Fibroblast of mammary gland (primary cell): ENCODE measurements around the gene RAB11A.

Source experiments
- DNase-seq: peaks from one replicate; pipeline ENCODE4 v3.0.0-alpha.2; 2010; ENCODE audit warnings: low read depth
- H3K4me3 ChIP-seq: 2 replicates; pipeline ENCODE4 v1.5.1; 2011; ENCODE audit warnings: low read depth, mild to moderate bottlenecking, low read length, moderate library complexity; ENCODE audit not compliant: control insufficient read depth
- TF ChIP-seq, protein P1 (sequence below): conservative IDR thresholded peaks from 2 replicates; pipeline ENCODE4 v1.5.1; 2011; ENCODE audit warnings: low read depth, low read length, inconsistent platforms; ENCODE audit not compliant: control insufficient read depth, insufficient read depth

The RAB11A gene

DNA sequence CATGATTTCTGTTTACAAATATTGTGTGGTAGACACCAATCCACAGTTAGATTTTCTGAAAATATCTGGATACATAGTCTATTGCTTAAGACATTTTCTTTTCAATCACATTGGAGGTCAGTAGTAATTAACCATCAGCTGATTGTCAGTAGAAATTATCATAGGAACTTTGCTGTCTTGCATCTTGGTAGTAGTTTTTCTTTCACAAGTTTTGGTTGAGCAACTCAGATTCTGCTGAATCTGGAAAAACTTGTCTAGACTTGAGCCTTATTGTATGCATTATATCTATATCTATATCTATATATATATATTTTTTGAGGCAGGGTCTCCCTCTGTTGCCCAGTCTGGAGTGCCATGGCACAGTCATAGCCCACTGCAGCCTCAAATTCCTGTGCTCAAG lies 4.0 kb downstream of the RAB11A start:
- H3K4me3 ChIP-seq, result no peak overlapping the region
- DNase-seq, result no peak
- TF ChIP-seq, protein P1, sequence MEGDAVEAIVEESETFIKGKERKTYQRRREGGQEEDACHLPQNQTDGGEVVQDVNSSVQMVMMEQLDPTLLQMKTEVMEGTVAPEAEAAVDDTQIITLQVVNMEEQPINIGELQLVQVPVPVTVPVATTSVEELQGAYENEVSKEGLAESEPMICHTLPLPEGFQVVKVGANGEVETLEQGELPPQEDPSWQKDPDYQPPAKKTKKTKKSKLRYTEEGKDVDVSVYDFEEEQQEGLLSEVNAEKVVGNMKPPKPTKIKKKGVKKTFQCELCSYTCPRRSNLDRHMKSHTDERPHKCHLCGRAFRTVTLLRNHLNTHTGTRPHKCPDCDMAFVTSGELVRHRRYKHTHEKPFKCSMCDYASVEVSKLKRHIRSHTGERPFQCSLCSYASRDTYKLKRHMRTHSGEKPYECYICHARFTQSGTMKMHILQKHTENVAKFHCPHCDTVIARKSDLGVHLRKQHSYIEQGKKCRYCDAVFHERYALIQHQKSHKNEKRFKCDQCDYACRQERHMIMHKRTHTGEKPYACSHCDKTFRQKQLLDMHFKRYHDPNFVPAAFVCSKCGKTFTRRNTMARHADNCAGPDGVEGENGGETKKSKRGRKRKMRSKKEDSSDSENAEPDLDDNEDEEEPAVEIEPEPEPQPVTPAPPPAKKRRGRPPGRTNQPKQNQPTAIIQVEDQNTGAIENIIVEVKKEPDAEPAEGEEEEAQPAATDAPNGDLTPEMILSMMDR, result no peak

DNA sequence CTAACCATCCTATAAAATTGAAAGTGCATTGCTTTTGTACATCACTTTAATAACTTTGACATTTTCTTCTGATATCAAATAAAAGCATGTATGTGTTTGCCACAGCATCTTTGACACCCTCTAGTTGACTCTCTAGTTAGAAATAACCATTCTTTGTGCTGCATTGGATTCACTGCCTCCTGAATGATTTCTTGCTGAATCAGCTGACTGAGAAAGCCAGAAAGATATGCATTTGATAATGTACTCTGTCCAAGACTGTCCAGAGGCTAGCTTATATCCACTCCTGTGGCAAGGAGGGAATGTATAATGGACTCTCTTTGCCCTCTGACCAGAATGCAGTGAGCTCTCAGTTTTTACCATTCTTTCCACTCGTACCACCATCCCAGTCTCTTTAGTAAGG lies 6.2 kb downstream of the RAB11A start:
- TF ChIP-seq, protein P1, result no peak
- DNase-seq, result no peak

DNA sequence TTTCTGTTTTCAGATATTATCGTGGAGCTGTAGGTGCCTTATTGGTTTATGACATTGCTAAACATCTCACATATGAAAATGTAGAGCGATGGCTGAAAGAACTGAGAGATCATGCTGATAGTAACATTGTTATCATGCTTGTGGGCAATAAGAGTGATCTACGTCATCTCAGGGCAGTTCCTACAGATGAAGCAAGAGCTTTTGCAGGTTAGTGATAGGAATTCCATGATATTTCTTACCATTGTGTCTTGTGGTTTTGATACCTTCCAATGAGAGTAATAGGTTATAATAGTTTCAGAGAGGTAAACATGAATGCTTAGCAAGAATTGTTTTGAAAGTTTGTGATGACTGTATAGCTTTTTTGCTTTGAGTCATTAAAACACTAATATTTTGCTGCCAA lies 8.5 kb downstream of the RAB11A start:
- no peak for DNase-seq
- TF ChIP-seq, protein P1, result no peak

More for the DNA sequence above, 6.2 kb downstream of the RAB11A start:
- H3K4me3 ChIP-seq, result no peak overlapping the region

DNA sequence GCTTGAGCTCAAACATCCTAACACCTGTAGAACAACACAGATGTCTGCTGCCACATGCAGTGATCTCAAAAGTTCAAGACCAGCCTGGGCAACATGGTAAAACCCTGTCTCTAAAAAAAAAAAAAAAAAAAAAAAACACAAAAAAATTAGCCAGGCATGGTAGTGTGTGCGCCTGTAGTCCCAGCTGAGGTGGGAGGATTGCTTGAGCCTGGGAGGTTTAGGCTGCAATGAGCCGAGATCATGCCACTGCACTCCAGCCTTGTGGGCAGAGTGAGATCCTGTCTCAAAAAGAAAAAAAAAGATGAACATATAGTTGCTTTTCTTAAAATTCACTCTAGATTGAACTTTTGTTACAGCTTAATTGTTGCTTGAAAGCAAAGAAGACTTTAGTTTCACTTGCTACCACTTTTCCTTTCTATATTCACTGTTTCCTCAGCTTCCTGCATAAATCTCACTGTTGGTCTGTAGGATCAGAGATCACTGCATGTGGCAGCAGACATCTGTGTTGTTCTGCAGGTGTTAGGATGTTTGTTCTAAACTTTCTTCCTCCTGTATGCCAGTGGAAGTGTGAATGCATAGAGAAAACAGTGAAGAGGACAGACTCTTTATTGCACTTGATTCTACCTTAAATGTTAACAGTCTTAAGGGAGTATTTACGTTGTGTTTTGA lies 12.6 kb downstream of the RAB11A start:
- TF ChIP-seq, protein P1, result no peak
- no peak for DNase-seq
- no peak overlapping the region for H3K4me3 ChIP-seq

More for the DNA sequence above, 8.5 kb downstream of the RAB11A start:
- H3K4me3 ChIP-seq, result no peak overlapping the region

DNA sequence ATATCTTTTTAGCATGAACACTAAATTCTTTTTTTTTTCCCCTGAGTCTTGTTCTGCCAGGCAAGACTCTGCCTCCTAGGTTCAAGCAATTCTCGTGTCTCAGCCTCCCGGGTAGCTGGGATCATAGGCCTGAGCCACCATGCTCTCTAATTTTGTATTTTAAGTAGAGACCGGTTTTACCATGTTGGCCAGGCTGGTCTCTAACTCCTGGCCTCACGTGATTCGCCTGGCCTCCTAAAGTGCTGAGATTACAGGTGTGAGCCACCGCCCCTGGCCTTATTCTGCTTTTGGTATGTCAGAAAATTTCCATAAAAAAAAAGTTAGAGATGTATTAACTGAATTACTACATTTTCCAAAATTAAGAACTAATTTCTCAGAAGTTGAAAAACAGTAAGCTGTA lies 14.3 kb downstream of the RAB11A start:
- H3K4me3 ChIP-seq, result no peak overlapping the region
- TF ChIP-seq, protein P1, result no peak
- no peak for DNase-seq

DNA sequence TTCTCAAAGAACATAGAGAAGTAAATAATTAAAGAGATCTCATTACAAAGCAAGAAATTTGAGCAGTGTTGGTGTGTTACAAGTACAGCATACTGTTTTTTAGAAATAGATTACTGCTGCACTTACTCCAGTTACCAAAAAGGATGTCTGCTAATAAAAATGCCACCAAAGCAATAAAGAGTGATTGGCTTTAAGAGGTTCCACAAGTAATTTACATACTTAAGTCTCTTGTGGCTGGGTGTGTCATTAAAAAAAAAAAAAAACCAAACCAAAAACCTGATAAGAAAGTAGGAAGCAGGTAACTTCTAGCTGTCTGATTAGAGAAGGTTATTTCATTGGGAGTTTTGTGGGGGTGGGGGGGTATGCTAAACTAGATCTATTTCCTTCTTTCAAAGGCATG lies 15.2 kb downstream of the RAB11A start:
- H3K4me3 ChIP-seq, result no peak overlapping the region
- no peak for DNase-seq
- TF ChIP-seq, protein P1, result no peak
